SU-DHL-6 (cell line): ENCODE measurements around the gene FAM217B.

Experiments used
- H2AFZ ChIP-seq: fragments of 200-600 bp; sonication (generic); 2 replicates; pipeline ENCODE4 v1.6.1; 2014; ENCODE audit warnings: low read depth, mild to moderate bottlenecking, moderate library complexity, mixed read lengths, antibody characterized with exemption, low read length; ENCODE audit not compliant: severe bottlenecking
- H3F3A ChIP-seq: fragments of 200-600 bp; shearing (Covaris generic); 2 replicates; pipeline ENCODE4 v1.6.0; 2016; ENCODE audit warnings: antibody characterized with exemption, mild to moderate bottlenecking; ENCODE audit not compliant: insufficient read depth
- H3K27ac ChIP-seq: fragments of 200-600 bp; sonication (generic); 2 replicates; pipeline ENCODE4 v1.5.1; 2016; ENCODE audit warnings: low read depth, mild to moderate bottlenecking, low read length, moderate library complexity, mixed read lengths
- H3K27me3 ChIP-seq: fragments of 200-600 bp; sonication (generic), shearing (Covaris generic); 2 replicates; pipeline ENCODE4 v1.6.0; 2014; ENCODE audit warnings: mild to moderate bottlenecking, low read length
- H3K36me3 ChIP-seq: fragments of 200-600 bp; sonication (generic); 2 replicates; pipeline ENCODE4 v1.6.1; 2014; ENCODE audit warnings: mild to moderate bottlenecking, low read length, mixed read lengths
- H3K4me2 ChIP-seq: fragments of 300-600, 200-600 bp; shearing (Covaris generic), sonication (generic); 2 replicates; pipeline ENCODE4 v1.6.0; 2014; ENCODE audit warnings: low read length, low read depth, mild to moderate bottlenecking; ENCODE audit not compliant: poor library complexity, severe bottlenecking
- H3K4me3 ChIP-seq: fragments of 200-600 bp; sonication (generic); 2 replicates; pipeline ENCODE4 v1.5.1; 2014; ENCODE audit warnings: antibody characterized with exemption, low read length, mild to moderate bottlenecking, mixed read lengths; ENCODE audit not compliant: insufficient read depth, poor library complexity, severe bottlenecking
- H3K79me2 ChIP-seq: fragments of 200-600 bp; sonication (generic); 2 replicates; pipeline ENCODE4 v1.6.1; 2014; ENCODE audit warnings: mild to moderate bottlenecking, low read length, moderate library complexity; ENCODE audit not compliant: insufficient read depth
- H3K9ac ChIP-seq: fragments of 200-600 bp; sonication (generic); 2 replicates; pipeline ENCODE4 v1.7.0; 2014; ENCODE audit warnings: mild to moderate bottlenecking, low read length
- H3K9me2 ChIP-seq: fragments of 200-600 bp; sonication (generic); replicated peaks from 2 replicates; pipeline ENCODE4 v1.6.1; 2014; ENCODE audit warnings: low read length; ENCODE audit not compliant: insufficient read depth
- H3K9me3 ChIP-seq: fragments of 200-600 bp; sonication (generic); 2 replicates; pipeline ENCODE4 v1.6.1; 2014; ENCODE audit warnings: low read length, mixed read lengths; ENCODE audit not compliant: insufficient read depth
- H4K20me1 ChIP-seq: fragments of 200-600 bp; sonication (generic); 2 replicates; pipeline ENCODE4 v1.6.1; 2014; ENCODE audit warnings: low read depth, mild to moderate bottlenecking, antibody characterized with exemption, low read length, moderate library complexity, mixed read lengths
- CTCF ChIP-seq: fragments of 200-600 bp; sonication (generic); IDR thresholded peaks from one replicate; pipeline ENCODE4 v1.5.1; 2017; ENCODE audit warnings: antibody characterized with exemption, mild to moderate bottlenecking, low read length, moderate library complexity; ENCODE audit not compliant: insufficient read depth, poor library complexity, severe bottlenecking
- EZH2phosphoT487 ChIP-seq: fragments of 200-600 bp; sonication (generic), shearing (Covaris generic); conservative IDR thresholded peaks from 2 replicates; pipeline ENCODE4 v1.6.1; 2018; ENCODE audit warnings: mild to moderate bottlenecking, antibody characterized with exemption, low read length, moderate library complexity, mixed read lengths

Gene FAM217B

GRCh38 chr20:59911041-59911440 is 29.1 kb upstream of the FAM217B start:
- Histone ChIP-seq H3K9me2 (no peaks in the 10 kb centered on the region), H3K4me2 (no peak overlapping the region), H3K27me3 (no peaks in the 10 kb centered on the region), H3K79me2 (no peaks in the 10 kb centered on the region), H3K36me3 (no peaks in the 10 kb centered on the region), H2AFZ (no peak overlapping the region), H3K27ac (no peak overlapping the region), H3K9me3 (no peaks in the 10 kb centered on the region), H3K9ac (no peak overlapping the region), H4K20me1 (no peaks in the 10 kb centered on the region), H3F3A (no peaks in the 10 kb centered on the region), H3K4me3 (no peak overlapping the region)
- TF ChIP-seq CTCF (no peak), EZH2phosphoT487 (no peak)

- H3K36me3 ChIP-seq = no peaks in the 10 kb centered on the region
These were observed 27.6 kb upstream of the FAM217B start for GRCh38 chr20:59912609-59913008.

GRCh38 chr20:59920944-59921343 is 19.2 kb upstream of the FAM217B start:
- Histone ChIP-seq H3K4me2 (no peak overlapping the region), H3K9me2 (no peaks in the 10 kb centered on the region), H3K27me3 (no peaks in the 10 kb centered on the region), H3K27ac (no peak overlapping the region), H4K20me1 (no peaks in the 10 kb centered on the region), H3K79me2 (no peaks in the 10 kb centered on the region), H3K9me3 (no peaks in the 10 kb centered on the region), H3F3A (no peaks in the 10 kb centered on the region), H3K9ac (no peak overlapping the region), H3K36me3 (no peaks in the 10 kb centered on the region), H2AFZ (no peak overlapping the region), H3K4me3 (no peak overlapping the region)
- TF ChIP-seq EZH2phosphoT487 (no peak), CTCF (no peak)

More at GRCh38 chr20:59912609-59913008, 27.6 kb upstream of the FAM217B start:
- Histone ChIP-seq H3K27ac (no peak overlapping the region), H3K9ac (no peak overlapping the region), H4K20me1 (no peaks in the 10 kb centered on the region), H3F3A (no peaks in the 10 kb centered on the region), H3K9me2 (no peaks in the 10 kb centered on the region), H3K4me2 (no peak overlapping the region), H3K9me3 (no peaks in the 10 kb centered on the region), H3K4me3 (no peak overlapping the region), H3K79me2 (no peaks in the 10 kb centered on the region), H2AFZ (no peak overlapping the region), H3K27me3 (no peaks in the 10 kb centered on the region)
- TF ChIP-seq EZH2phosphoT487 (no peak), CTCF (no peak)
